C4-2B (cell line): ENCODE measurements around the gene NYNRIN.

Experiments used
- ZFX ChIP-seq: fragments of 450-650 bp; IDR thresholded peaks from 2 replicates; pipeline ENCODE4 v1.6.1; 2017
- TF ChIP-seq, protein P1 (sequence below): fragments of 450-650 bp; conservative IDR thresholded peaks from 2 replicates; pipeline ENCODE4 v1.5.1; 2017; ENCODE audit warnings: mild to moderate bottlenecking

GRCh38 chr14:24430143-24430681 lies 31.4 kb downstream of the NYNRIN start:
- TF ChIP-seq, protein P1, sequence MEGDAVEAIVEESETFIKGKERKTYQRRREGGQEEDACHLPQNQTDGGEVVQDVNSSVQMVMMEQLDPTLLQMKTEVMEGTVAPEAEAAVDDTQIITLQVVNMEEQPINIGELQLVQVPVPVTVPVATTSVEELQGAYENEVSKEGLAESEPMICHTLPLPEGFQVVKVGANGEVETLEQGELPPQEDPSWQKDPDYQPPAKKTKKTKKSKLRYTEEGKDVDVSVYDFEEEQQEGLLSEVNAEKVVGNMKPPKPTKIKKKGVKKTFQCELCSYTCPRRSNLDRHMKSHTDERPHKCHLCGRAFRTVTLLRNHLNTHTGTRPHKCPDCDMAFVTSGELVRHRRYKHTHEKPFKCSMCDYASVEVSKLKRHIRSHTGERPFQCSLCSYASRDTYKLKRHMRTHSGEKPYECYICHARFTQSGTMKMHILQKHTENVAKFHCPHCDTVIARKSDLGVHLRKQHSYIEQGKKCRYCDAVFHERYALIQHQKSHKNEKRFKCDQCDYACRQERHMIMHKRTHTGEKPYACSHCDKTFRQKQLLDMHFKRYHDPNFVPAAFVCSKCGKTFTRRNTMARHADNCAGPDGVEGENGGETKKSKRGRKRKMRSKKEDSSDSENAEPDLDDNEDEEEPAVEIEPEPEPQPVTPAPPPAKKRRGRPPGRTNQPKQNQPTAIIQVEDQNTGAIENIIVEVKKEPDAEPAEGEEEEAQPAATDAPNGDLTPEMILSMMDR = no peak
- TF ChIP-seq ZFX = peak; percentile 44
